ENCODE results near the gene ICA1. TPM values are rescaled to one million over a fixed set of nuclear protein-coding genes. Genes with fewer than 3 reads are reported as not detected.
"Not testable (repeated sequence)": the region's sequence is repeated elsewhere in the genome, so short reads cannot be mapped to it uniquely, and the experiment has no call there.

Gene ICA1
- total RNA-seq, 1 donor from 2014 or later, result 4.3 TPM

DNA sequence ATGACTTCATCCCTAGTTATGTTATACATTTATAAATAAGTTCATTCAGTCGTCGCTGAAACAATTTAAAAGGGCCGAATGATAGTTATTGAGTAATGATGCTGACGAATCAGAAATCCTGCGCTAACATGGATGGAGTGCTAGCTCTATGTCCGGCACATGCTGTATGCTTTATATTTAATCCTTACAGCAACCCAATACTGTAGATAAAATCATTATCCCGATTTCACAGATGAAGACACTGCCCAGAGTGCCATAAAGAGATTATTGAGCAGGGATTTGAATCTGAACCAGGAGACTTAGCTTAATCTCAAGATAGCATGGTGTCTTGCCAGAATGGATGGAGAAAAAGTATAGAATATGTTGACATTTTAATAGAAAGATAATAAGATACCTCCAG lies 1.1 kb upstream of the ICA1 start:
- DNase-seq (ENCODE audit: low spot score), result no peak

DNA sequence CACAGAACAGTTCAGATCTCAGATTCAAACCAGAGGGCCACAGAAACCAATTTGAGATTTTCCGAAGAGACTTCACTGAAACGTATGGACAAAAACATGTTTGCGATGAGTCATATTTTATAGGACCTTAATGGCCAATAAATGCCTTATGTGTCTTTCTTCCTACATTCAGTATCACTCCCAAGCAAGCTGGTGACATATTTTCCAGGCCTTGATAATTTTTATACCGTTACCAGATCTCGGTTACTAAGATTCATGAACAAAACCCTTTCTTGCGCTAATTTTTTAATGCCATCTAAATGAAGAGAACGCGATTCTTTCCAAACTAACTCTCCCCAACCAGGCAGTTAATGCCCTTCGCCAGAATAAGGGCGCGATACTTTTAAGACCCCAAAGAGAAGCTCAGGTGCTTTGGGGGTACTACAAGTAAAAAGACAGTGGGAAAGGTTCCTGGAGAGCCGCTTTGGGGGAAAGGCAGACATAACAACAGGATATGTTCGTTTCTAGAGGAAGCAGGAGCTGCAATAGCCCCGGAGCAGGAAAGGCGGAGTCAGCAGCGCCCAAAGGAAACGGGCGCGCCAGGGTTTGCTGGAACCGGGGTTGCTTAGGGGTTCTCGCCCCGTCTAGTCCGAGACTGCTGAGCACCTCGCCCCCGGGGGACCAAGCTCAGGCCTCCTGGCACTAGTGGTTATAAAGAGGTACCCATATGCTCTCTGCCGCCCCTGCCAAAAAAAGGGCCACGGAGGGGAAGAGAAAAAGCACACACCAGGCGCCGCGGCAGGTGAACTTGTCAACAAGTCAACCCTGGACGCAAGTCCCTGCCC lies 884 bp downstream of the ICA1 start:
- DNase-seq (ENCODE audit: low spot score), result peak; percentile 19

DNA sequence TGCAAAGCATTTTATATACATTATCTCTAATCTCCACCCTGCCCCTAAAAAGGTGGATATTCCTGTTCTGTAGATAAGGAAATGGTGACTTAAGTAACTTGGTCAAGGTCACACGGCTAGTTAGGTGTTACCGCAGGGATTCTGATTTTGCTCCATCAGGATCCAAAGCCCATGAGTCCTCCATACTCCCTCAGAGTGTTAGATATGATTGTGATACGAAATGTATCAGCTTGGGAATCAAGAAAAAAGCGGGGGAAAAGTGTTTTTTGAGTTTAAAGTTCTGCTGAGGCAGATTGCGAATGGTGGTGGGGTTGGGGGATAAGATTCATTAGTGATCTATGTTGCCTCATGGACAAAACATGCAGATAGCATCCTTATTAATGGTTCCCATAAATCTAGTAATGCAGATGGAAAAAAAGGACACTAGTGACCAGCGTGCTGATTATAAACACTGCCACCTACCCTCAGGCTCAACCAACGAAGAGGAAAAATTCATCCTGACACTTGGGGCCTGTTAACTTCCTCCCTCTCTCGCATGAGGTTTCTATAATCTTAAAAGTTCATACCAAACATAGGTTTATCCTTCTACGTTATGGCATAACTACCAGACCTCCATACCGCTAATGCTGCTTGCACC lies 2.3 kb downstream of the ICA1 start:
- DNase-seq (ENCODE audit: low spot score), result no peak

DNA sequence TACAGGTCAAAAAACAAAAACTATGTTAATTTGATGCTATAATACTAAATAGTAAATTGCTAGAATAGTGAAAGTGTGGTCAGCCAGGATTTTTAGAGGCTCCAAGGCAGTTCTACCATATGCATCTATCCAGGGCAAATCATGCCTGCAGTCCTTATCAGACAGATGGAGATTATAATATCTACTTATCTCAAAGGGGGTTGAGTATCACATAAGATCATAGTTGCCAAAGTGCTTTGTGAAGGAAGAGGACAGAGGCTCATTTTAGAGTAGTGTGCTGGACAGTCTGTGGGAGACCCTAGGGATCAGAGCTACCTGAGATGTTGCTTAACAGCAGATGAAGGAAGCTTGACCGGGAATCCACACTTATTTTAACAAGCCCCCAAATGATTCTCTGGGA lies 3.2 kb downstream of the ICA1 start:
- no peak for DNase-seq (ENCODE audit: low spot score)

DNA sequence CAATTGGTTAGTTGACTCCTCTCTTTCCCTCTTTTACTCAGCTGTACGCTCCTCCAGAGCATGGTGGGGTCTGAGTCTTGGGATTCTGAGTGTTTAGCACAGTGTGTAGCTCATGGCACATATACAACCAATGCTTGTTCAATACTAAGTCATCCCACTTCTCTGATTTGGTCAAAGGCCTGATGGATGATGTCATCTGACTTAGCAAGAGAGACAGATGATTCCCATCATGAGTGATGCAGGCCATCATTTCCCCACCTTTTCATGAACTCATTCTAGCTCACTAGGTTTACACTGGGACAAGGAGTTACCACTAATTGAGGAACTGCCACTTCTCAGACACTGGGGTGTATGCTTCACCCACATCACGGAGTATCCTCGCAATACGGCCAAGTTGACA lies 3.8 kb downstream of the ICA1 start:
- no peak for DNase-seq (ENCODE audit: low spot score)

DNA sequence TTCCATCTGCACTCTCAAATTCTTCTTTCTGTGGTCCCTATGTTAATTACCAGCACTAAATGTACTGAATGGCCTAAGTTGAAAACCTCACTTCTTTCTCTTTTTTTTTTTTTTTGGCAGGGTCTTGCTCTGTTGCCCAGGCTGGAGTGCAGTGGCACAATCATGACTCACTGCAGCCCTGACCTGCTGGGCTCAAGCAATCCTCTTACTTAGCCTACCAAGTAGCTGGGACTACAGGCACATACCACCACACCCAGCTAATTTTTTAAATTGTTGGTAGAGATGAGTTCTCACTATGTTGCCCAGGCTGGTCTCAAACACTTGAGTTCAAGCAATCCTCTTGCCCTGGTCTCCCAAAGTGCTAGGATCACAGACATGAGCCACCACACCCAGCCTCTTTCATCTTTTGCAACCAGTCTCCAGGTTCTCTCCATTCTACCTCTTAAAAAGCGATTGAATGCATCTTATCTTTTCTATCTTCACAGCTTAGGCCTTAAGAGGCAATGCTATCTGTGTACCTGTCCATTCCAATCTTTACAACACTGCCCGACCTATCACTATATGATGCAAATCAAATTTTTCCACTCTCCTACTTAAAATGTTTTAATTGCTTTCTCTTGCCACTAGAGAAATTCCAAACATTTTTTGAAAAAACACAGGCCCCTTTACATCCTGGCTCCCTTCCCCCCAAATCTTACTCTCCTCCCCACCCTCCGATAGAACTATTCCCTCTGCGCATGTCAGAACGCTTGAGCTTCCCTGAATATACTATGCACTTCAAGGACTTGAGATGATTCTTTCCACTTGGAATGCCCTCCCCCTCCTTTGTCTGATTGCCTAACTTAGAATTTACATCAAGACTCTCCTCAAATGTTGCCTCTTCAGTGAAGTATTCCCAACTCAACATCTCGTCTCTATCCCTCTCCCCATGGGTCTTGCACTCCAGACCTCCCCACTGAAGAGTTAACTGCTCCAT lies 6.0 kb downstream of the ICA1 start:
- no peak for DNase-seq (ENCODE audit: low spot score)

DNA sequence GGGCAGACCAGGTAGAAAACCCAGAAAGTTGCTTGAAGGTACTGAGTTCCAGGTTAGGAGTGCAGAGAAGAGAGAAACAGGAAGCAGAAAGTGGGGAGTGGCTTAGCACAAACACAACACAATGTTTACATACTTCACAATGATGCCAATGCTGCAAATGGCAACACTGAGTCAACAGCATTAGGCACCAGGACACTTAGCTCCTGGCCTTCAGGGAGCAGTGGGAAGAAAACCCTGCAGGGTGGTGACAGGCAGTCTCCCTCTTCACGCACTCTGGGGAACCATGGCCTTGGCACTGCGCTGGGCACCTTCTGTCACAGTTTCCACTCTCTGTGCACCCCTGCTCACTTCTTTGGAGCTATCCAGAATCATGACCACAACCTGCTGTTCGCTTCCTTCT lies 7.3 kb downstream of the ICA1 start:
- DNase-seq (ENCODE audit: low spot score), result no peak

DNA sequence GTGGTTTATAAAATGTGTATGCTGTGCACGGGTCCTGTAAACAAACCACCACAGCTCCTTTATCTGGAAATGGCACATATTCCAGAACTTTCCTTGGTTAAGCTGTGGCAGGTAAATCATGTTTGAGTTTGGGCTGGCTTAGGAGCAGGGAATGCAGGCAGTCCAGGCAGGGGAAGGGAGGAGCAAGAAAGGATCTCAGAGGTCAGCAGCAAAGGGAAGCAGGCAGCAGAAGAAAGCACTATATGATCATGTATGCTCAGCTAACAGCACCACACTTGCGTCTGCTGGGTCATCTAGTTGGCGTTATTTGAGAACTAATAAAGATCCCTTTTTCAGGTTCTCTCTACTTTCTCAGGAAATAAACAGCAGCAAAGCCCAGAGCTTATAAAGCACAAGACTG lies 7.8 kb downstream of the ICA1 start:
- DNase-seq (ENCODE audit: low spot score), result no peak

DNA sequence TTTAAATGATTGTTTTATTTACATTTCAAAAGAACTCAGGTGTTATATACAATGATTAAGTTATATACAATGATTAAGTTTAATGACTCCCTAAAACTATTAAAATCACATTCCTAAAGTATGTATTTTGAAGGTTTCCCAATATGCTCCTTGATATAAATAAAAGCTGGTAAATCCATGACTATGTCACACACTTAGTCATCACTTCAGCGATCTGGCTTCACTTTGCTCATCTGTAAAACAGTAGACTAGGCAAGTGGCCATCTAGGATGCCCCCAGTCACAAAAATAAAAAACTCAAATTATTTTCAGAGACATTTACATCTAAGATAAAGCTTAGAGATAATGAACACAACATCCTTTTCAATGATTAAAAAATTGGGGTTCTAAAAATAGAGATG lies 10.8 kb downstream of the ICA1 start:
- DNase-seq (ENCODE audit: low spot score), result no peak

DNA sequence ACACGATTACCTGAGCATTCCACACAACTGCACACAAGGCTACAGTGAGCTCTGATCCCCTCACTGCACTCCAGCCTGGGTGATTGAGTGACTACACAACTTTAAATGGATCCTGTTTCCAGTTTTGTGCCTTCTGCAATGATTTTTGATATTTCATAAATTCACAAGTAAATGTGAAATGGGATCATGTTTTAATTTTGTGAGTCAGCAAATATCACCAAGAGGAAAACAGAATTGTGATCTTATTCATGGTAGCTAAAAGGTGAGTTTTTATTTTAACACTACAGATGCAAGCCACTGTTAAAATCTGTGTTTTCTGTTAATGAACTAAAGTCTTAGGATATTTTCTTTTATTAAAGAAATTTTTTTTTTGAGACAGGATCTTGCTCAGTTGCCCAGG lies 11.4 kb downstream of the ICA1 start:
- no peak for DNase-seq (ENCODE audit: low spot score)

DNA sequence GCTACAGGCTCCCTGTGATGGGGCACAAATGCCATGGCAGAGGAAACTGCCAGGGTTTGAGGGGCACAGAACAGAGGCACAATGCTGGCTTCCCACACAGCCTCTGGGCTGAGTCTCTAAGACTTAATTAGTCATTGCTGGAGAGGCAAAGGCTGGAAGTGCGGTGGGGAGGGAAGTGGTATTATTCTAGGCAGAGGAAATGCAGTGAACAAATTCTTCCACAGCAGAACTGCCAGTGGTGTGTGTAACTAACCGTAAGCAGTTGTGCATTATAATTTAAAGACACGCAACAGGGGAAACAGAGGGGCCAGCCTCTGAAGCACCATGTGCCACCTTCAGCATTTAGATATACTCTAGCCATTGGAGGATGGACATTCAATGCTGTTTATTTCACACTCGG lies 12.8 kb downstream of the ICA1 start:
- no peak for DNase-seq (ENCODE audit: low spot score)

DNA sequence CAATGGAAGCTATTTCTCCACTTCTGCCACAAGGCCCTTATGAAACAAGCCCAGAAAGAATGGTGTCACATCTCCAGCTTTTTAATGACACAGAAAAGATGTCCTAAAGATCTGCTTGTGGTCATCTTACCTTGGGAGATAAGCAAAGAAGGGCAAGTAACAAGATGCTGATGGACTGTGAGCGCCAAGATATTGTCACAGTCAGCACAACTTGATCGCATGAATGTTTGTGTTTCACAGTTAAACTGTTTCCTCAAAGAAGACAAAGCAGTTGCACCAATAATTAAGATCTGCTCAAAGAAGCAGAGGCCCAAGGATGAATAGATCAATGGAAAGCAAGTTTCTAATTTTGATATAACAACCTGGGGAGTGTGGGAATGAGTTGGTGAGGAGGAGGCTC lies 15.9 kb downstream of the ICA1 start:
- DNase-seq (ENCODE audit: low spot score), result no peak

DNA sequence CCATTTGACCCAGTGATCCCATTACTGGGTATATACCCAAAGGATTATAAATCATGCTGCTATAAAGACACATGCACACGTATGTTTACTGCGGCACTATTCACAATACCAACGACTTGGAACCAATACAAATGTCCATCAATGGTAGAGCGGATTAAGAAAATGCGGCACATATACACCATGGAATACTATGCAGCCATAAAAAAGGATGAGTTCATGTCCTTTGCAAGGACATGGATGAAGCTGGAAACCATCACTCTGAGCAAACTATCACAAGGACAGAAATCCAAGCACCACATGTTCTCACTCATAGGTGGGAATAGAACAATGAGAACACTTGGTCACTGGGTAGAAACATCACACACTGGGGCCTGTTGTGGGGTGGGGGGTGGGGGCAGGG lies 16.9 kb downstream of the ICA1 start:
- DNase-seq (ENCODE audit: low spot score), result not testable (repeated sequence)

DNA sequence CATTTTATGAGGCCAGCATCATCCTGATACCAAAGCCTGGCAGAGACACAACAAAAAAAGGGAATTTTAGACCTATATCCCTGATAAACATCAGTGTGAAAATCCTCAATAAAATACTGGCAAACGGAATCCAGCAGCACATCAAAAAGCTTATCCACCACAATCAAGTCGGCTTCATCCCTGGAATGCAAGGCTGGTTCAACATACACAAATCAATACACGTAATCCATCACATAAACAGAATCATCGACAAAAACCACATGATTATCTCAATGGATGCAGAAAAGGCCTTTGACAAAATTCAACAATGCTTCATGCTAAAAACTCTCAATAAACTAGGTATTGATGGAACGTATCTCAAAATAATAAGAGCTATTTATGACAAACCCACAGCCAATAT lies 18.9 kb downstream of the ICA1 start:
- not testable (repeated sequence) for DNase-seq (ENCODE audit: low spot score)

DNA sequence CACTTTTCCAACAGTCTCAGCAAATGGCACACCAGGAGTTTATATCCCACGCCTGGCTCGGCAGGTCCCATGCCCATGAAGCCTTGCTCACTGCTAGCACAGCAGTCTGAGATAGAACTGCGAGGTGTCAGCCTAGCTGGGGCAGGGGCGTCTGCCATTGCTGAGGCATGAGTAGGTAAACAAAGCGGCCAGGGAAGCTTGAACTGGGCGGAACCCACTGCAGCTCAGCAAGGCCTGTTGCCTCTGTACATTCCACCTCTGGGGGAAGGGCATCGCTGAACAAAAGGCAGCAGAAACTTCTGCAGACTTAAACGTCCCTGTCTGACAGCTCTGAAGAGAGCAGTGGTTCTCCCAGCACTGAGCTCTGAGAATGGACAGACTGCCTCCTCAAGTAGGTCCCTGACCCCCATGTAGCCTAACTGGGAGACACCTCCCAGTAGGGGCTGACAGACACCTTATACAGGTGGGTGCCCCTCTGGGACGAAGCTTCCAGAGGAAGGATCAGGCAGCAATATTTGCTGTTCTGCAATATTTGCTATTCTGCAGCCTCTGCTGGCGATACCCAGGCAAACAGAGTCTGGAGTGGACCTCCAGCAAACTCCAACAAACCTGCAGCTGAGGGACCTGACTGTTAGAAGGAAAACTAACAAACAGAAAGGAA lies 22.1 kb downstream of the ICA1 start:
- not testable (repeated sequence) for DNase-seq (ENCODE audit: low spot score)

DNA sequence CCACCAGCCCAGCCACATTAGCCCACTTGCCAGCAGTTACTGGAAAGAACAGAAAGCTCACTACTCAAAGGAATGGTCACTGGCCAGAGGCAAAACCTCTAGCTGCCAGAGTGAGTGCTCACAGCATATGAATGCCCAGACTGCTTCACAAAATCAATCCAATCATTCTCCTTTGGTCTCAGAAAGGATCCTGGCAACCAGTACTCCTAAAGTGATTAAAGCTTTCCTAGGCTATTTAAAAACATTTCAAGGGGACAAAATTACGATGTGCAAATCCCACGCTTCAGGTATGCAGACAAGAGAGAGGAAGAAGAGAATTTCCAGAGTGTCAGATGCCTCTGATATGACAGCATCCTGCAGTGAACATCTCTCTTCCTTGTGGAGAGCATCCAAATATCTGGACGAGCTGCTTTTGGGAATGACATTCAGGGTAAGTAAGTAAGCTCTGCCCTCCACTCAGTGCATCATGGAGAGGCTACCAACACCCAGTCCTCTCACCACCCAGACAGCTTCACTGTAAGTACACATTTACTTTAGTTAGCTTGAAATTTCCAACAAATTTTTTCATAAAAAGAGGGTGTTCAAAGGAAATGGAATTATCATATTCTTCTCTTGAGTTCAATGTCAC lies 25.1 kb downstream of the ICA1 start:
- no peak for DNase-seq (ENCODE audit: low spot score)

DNA sequence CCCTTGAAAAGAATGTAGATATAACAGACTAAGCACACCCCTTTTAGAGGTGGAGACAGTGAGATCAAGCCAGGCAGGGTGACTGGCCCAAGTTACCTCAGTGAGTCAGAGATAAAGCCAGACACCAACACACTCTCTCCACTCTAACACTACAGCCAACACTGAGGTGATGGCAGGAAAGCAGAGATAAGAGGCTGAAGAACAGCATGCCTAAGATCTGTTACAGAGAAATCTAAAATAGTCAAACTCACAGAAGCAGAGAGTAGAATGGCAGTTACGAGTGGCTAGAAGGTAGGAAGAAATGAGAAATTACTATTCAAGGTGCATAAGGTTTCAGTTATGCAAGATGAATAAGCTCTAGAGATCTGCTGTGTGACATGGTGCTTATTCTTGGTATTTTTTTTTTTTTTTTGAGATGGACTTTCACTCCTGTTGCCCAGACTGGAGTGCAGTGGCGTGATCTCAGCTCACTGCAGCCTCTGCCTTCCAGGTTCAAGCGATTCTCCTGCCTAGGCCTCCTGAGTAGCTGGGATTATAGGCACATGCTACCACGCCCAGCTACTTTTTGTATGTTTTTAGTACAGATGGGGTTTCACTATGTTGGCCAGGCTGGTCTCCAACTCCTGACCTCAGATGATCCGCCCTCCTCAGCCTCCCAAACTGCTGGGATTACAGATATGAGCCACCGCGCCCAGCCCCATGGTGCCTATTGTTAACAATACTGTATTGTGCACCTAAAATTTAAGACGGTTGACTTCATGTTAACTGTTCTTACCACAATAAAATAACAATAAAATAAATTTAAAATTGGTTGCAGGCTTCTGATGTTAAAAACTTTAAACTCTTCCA lies 28.7 kb downstream of the ICA1 start:
- DNase-seq (ENCODE audit: low spot score), result peak; percentile 20

DNA sequence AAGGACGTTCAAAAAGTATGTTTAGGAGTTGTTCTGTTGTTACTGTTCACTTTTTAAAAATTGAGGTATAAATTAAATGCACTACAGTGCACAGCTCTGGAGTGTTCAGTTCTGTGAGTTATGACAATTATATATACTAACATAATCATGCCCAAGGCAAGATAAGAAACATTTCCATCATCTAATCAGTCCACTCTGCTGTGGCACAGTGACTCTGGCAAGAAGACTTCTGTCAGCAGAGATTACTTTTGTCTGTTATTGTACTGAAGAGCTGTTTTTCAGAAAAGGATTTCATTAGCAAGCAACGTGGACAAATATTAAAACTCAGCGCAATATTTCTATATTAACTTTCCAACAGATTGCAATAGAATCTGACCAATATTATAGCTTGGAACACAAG lies 32.0 kb downstream of the ICA1 start:
- DNase-seq (ENCODE audit: low spot score), result no peak

DNA sequence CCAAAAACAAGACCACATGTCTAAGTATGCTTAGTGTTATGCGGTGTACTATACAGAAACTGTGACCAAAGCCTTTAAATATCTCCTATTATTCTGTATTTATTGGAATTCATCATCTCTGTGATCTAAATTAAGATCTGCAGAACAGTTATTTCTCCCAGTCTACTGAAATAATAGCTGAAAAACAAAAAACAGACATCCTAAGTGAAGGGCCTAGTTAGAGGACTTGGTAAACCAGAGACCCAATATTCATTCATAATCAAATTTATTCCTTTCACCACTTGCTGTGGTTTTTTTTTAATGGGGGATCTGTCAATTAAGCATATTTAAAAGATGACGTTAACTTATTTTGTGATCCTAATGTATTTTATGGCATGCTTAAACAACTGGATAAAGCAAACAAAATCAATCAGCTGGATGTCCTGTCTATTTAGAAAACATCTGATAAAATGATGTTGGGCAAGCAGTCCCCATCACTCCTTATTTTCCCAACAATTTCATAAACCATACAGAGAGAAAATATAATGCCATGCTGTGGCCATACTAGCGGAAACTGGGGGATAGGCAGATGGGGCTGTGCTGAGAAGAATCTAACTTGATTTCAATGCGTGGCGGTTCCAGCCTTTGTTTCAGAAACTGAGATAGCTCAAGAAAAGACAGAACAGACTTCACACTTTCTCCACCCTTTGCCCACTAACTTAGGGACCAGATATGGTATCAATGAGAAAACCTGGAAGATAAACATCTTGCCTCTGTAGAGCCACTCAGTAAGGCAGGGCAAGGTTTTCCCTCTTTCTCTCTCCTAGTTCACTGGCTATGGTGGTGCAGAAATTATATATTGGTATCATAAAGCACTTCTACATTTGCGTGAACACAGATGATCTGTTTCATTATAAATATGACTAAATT lies 32.9 kb downstream of the ICA1 start:
- no peak for DNase-seq (ENCODE audit: low spot score)

Measured in umbilical cord (tissue), 2 donors.